ENCODE data around the gene KHNYN.
"Not testable (repeated sequence)": the region's sequence is repeated elsewhere in the genome, so short reads cannot be mapped to it uniquely, and the experiment has no call there.

The KHNYN gene

GRCh38 chr14:24429395-24430142 lies at the start of gene KHNYN, which contains the start of gene CBLN3:
Gene KHNYN, plus strand, starts transcription at chr14:24429954. Its CDS starts 777 bp downstream, at chr14:24430731.
Gene CBLN3, minus strand, starts transcription at chr14:24429668. Its CDS starts 614 bp downstream, at chr14:24429054.
- peak; percentile 80 for DNase-seq

- DNase-seq, result peak; percentile 97
These were observed 48.2 kb upstream of the KHNYN start for GRCh38 chr14:24381363-24382063.

GRCh38 chr14:24382064-24382371 lies 47.7 kb upstream of the KHNYN start:
- peak; percentile 67 for DNase-seq

GRCh38 chr14:24384169-24384568 lies 45.6 kb upstream of the KHNYN start:
- no peak for DNase-seq

- no peak for DNase-seq
These were observed 44.2 kb upstream of the KHNYN start for GRCh38 chr14:24385524-24385923.

- DNase-seq, result no peak
These were observed 42.8 kb upstream of the KHNYN start for GRCh38 chr14:24387009-24387345.

GRCh38 chr14:24387579-24387978 lies 42.2 kb upstream of the KHNYN start:
- DNase-seq, result not testable (repeated sequence)

- DNase-seq, result no peak
These were observed 41.1 kb upstream of the KHNYN start for GRCh38 chr14:24388474-24389179.

- no peak for DNase-seq
These were observed 40.4 kb upstream of the KHNYN start for GRCh38 chr14:24389226-24389848.

- DNase-seq, result no peak
These were observed 38.9 kb upstream of the KHNYN start for GRCh38 chr14:24390701-24391468.

- peak; percentile 25 for DNase-seq
These were observed 37.2 kb upstream of the KHNYN start for GRCh38 chr14:24392325-24393091.

GRCh38 chr14:24394275-24394674 lies 35.5 kb upstream of the KHNYN start:
- peak; percentile 32 for DNase-seq

GRCh38 chr14:24395609-24396582 lies 33.9 kb upstream of the KHNYN start:
- DNase-seq, result no peak

GRCh38 chr14:24397639-24398292 lies 32.0 kb upstream of the KHNYN start:
- DNase-seq, result no peak

- DNase-seq, result peak; percentile 26
These were observed 31.5 kb upstream of the KHNYN start for GRCh38 chr14:24398293-24398652.

- DNase-seq, result peak; percentile 47
These were observed 30.9 kb upstream of the KHNYN start, which contains the start of gene NYNRIN for GRCh38 chr14:24398653-24399446. Gene NYNRIN, plus strand, starts transcription at chr14:24399003. Its CDS starts 244 bp downstream, at chr14:24399247.

- DNase-seq, result no peak
These were observed 30.3 kb upstream of the KHNYN start for GRCh38 chr14:24399447-24399822.

GRCh38 chr14:24399999-24400718 lies 29.6 kb upstream of the KHNYN start:
- no peak for DNase-seq
